ENCODE measurements around the gene SLC25A39.

SLC25A39 gene

DNA sequence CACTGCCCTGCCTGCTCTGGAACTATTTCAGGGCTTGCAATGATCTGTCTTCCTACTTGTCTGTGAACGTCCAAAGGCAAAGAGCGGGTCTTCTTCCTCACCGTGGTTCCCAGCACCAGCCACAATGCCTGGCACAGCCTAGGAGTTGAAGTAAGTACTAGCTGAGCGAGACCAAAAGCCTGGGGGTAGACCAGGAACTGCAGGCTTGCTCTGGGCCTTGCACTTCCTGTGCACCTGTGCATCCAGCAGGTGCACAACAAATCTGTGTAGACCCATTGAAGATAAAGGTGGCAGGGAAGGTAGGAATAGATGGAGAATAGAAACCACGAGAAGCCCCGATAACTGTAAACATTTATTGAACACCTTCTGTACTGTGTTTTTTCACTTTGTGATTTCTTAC, 34.4 kb upstream of the SLC25A39 start:
- H3K4me3 ChIP-seq (ENCODE audit: low read length): no peak overlapping the region
- TF ChIP-seq, protein P1, sequence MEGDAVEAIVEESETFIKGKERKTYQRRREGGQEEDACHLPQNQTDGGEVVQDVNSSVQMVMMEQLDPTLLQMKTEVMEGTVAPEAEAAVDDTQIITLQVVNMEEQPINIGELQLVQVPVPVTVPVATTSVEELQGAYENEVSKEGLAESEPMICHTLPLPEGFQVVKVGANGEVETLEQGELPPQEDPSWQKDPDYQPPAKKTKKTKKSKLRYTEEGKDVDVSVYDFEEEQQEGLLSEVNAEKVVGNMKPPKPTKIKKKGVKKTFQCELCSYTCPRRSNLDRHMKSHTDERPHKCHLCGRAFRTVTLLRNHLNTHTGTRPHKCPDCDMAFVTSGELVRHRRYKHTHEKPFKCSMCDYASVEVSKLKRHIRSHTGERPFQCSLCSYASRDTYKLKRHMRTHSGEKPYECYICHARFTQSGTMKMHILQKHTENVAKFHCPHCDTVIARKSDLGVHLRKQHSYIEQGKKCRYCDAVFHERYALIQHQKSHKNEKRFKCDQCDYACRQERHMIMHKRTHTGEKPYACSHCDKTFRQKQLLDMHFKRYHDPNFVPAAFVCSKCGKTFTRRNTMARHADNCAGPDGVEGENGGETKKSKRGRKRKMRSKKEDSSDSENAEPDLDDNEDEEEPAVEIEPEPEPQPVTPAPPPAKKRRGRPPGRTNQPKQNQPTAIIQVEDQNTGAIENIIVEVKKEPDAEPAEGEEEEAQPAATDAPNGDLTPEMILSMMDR (conservative IDR thresholded peaks at IDR 0.05; ENCODE audit: low read depth, low read length): no peak
- DNase-seq (ENCODE audit: low read depth): no peak

DNA sequence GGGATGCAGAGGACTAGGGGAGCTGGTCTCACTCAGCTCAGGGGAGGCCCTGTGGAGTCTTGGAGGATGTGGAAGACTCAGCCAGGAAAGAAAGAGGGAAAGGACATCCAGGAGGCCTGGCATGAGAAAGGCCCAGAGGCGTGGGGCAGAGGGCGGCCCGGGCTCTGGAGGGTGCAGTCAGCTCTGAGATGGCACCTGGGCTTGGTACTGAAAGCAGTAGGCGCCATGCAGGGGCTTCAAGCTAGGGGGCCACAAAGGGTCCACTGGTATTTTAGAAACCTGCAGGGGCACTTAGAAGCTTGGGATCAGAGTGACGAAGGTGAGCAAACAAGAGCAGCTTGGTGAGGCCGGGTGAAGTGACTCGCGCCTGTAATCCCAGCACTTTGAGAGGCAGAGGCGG, 33.4 kb upstream of the SLC25A39 start:
- no peak overlapping the region for H3K4me3 ChIP-seq (ENCODE audit: low read length)
- TF ChIP-seq, protein P1 (conservative IDR thresholded peaks at IDR 0.05; ENCODE audit: low read depth, low read length): no peak
- no peak for DNase-seq (ENCODE audit: low read depth)

DNA sequence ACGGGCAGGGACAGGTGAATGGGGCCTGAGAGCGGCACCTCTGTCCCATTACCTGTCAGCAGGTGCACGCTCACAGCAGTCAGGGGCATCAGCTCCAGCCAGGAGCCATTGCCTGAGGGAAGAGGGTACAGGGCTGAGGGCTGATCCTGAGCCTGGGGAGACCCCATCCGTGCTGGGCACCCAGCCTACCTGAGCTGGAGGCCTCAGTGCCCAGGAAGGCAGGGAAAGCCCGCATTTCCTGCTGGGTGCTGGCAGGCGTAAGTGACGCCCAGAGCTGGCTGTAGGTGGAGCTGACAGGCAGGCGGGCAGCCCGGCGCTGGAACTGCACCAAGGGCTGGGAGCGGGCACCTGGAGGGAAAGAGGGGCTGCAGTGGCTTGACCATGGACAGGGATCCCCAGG, 31.6 kb upstream of the SLC25A39 start:
- H3K4me3 ChIP-seq (ENCODE audit: low read length): no peak overlapping the region
- no peak for DNase-seq (ENCODE audit: low read depth)
- TF ChIP-seq, protein P1 (conservative IDR thresholded peaks at IDR 0.05; ENCODE audit: low read depth, low read length): no peak

DNA sequence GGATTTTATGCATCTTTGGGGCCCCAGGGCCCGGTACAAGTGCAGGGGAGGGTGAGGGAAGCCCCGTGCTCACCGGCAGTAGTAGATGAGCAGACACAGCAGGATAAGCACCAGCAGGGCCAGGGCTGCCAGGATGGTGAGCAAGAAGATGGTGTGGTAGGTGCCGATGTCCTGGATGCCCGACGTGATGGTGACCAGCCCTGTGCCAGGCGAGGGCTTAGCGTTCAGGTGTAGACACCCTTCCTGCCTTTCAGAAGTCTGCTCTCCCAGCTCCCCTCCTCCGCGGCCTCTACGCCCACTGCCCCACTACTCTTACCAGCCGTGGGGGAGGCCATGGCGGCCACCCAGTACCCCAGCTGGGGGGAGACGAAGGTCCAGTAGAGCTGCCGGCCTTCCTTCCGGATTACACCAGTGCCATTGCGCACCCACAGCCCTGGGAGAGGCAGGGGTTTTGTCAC, 31.0 kb upstream of the SLC25A39 start:
- DNase-seq (ENCODE audit: low read depth): no peak
- H3K4me3 ChIP-seq (ENCODE audit: low read length): no peak overlapping the region
- TF ChIP-seq, protein P1 (conservative IDR thresholded peaks at IDR 0.05; ENCODE audit: low read depth, low read length): no peak

DNA sequence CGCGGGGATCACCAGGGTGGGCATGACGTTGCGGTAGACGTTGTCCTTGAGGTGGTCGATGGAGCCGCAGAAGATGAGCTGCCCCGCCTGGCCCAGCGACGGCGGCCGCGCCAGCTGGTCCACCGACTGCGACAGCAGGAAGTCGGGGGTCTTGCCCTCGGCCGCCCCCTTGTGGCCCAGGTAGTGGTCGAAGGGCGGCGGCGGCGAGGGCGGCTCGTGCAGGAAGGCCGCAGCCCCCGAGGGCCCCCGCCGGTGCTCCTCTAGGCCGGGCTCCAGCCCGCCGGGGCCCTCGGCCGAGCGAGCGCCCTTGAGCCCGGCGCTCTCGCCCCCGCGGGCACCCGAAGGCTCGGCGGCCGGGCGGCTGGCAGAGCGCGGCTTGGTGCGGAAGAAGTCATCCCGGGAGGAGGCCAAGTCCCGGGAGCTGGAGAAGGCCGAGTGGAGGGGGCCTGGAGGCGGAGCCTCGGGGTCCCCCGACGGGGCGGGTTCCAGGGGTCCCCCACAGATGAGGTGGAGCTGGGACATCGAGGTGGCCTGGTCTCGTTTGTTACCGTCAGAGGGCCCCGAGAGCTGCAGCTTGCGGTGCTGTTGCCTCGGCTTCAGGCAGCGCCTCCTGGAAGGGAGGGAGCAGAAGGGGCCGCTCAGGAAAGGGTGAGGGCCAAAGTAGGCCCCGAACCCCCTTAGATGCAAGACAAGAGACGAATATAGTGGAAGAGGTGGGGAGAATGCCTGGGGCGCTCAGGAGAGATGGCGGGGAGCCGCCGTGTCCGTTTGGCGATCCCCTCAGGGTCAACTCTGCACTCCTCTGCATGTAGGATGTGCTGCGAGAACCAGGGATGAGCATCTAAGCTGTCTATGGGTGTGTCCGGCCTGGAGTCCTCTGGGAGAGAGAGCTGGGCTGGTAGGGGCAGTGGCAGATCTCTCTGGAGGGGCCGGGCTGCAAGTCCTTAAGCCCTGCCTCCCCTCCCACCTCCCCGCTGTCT, 30.2 kb upstream of the SLC25A39 start:
- DNase-seq (ENCODE audit: low read depth): no peak

DNA sequence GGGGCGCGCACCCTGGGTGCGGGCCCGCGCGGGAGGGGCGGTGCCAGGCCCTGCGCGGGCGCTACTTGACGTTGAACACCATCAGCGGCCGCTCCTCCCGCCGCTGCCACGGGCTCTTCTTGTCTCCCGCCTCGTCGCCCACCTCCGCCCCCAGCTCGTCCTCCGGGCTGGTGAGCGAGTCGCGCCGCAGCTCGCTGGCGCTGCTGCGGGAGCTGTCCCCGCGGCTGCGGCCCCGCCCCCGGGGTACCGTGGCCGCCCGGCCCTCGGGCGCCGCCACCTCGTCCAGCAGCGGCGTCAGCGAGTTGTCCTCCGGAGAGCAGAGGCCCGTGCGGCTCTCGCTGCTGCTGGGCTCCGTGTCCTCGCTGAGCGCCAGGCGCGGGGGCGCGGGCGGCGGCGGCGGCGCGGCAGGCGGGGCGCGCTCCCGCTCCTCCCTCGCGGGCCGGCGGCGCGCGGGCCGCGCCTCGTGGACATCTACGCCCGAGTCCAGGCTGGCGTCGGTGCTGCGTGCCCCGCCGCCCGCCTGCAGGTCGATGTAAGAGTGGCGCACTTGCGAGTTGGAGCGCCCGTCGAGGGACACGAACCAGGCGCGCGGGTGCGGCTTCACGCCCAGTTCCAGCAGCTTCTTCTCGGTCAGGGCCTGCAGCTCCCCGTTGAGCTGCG, 29.2 kb upstream of the SLC25A39 start:
- H3K4me3 ChIP-seq (ENCODE audit: low read length): no peak overlapping the region
- TF ChIP-seq, protein P1 (conservative IDR thresholded peaks at IDR 0.05; ENCODE audit: low read depth, low read length): no peak
- DNase-seq (ENCODE audit: low read depth): no peak

More for the DNA sequence above, 30.2 kb upstream of the SLC25A39 start:
- TF ChIP-seq, protein P1 (conservative IDR thresholded peaks at IDR 0.05; ENCODE audit: low read depth, low read length): peak; percentile 52
- no peak overlapping the region for H3K4me3 ChIP-seq (ENCODE audit: low read length)
